HepG2 (cell line): ENCODE results near the gene PMFBP1. TPM values are rescaled to one million over a fixed set of nuclear protein-coding genes. Genes with fewer than 3 reads are reported as not detected.

Source experiments
- ATAC-seq: fragments of 200-7000 bp; cut with Tn5 transposase; 3 replicates; pipeline ENCODE4 v1.9.1; 2020; ENCODE audit warnings: mild to moderate bottlenecking, moderate library complexity
- BruUV-seq: library from RNA; stranded (reverse); fragments of 400-500 nt; replicated peaks from 2 replicates; lab custom pipeline; 2021; lab: Mats Ljungman, UMichigan
- CTCF ChIA-PET: fragments of 300-600 bp; formaldehyde crosslinking; extraction: SDS; loops from one replicate; lab custom pipeline; 2021; ENCODE audit warnings: low total read pairs, inconsistent platforms, low intra/inter-chr PET ratio; lab: Yijun Ruan, JAX
- POLR2A ChIA-PET: fragments of 350-600 bp; sonication (Branson Sonifier 250); formaldehyde crosslinking; loops from one replicate; lab custom pipeline; 2020; ENCODE audit warnings: antibody characterized with exemption, inconsistent platforms; lab: Yijun Ruan, JAX
- DNase-seq: peaks from one replicate; pipeline ENCODE4 v3.0.0-alpha.2; 2015; ENCODE audit warnings: low spot score
- FAIRE-seq: peaks from 3 replicates; lab custom pipeline; 2011; peaks lifted over from hg19 to GRCh38; lab: Jason Lieb, UNC
- H2AFZ ChIP-seq: one replicate; pipeline ENCODE4 v1.6.1; 2011; ENCODE audit warnings: low read length, inconsistent platforms
- H3K27ac ChIP-seq: fragments of 300-600 bp; 3 replicates; pipeline ENCODE4 v1.8.0; 2011; ENCODE audit warnings: mixed run types, mild to moderate bottlenecking, mixed read lengths, low read length, inconsistent platforms; ENCODE audit not compliant: insufficient read depth; ENCODE audit errors: extremely low read length
- H3K27me3 ChIP-seq, 2 experiments: fragments of 200-600 bp in 1 of 2; 2 replicates in 1 of 2; 3 replicates in 1 of 2; pipeline versions ENCODE4 v1.6.0 to v1.8.0; 2011; ENCODE audit warnings: low read length in 2 of 2, mild to moderate bottlenecking in 2 of 2, moderate library complexity in 2 of 2, inconsistent platforms in 1 of 2; ENCODE audit not compliant: insufficient read depth in 2 of 2, control insufficient read depth in 1 of 2
- H3K36me3 ChIP-seq, 2 experiments: fragments of 200-600 bp in 1 of 2; replicated peaks in 1 of 2; 2 replicates in 1 of 2; 3 replicates in 1 of 2; pipeline versions ENCODE4 v1.5.1 to v1.8.0; 2011; ENCODE audit warnings: low read length in 2 of 2, inconsistent platforms in 1 of 2; ENCODE audit not compliant: insufficient read depth in 2 of 2, control insufficient read depth in 1 of 2
- H3K4me1 ChIP-seq: 2 replicates; pipeline ENCODE4 v1.5.1; 2012; ENCODE audit warnings: low read length, inconsistent platforms; ENCODE audit not compliant: insufficient read depth
- H3K4me2 ChIP-seq: 2 replicates; pipeline ENCODE4 v1.6.0; 2011; ENCODE audit warnings: low read depth, low read length, inconsistent platforms
- H3K4me3 ChIP-seq, 3 experiments: fragments of 200-600 bp in 1 of 3; sonication (generic), shearing (Covaris generic) in 1 of 3; replicated peaks in 1 of 3; 2 replicates each; pipeline ENCODE4 v1.5.1; 2011 to 2016; ENCODE audit warnings: low read length in 3 of 3, inconsistent platforms in 2 of 3, low read depth in 2 of 3, mild to moderate bottlenecking in 2 of 3, control low read depth in 1 of 3, mixed read lengths in 1 of 3; ENCODE audit not compliant: insufficient read depth in 1 of 3
- H3K79me2 ChIP-seq: one replicate; pipeline ENCODE4 v1.6.1; 2011; ENCODE audit warnings: low read length, inconsistent platforms; ENCODE audit not compliant: insufficient read depth
- H3K9ac ChIP-seq: 2 replicates; pipeline ENCODE4 v1.6.0; 2011; ENCODE audit warnings: mild to moderate bottlenecking, low read depth, low read length, inconsistent platforms; ENCODE audit not compliant: insufficient read depth
- H3K9me3 ChIP-seq: 2 replicates; pipeline ENCODE4 v1.5.1; 2012; ENCODE audit warnings: mild to moderate bottlenecking, low read length
- H4K20me1 ChIP-seq: 2 replicates; pipeline ENCODE4 v1.6.0; 2011; ENCODE audit warnings: inconsistent platforms, mild to moderate bottlenecking, low read length, moderate library complexity; ENCODE audit not compliant: insufficient read depth
- CBX5 ChIP-seq: sonication (generic); formaldehyde crosslinking; IDR thresholded peaks from 2 replicates; pipeline ENCODE4 v1.4.0; 2020; ENCODE audit warnings: missing genetic modification reagents, borderline replicate concordance
- EED ChIP-seq: sonication (generic); formaldehyde crosslinking; IDR thresholded peaks from 2 replicates; pipeline ENCODE4 v1.5.0; 2020; ENCODE audit warnings: mild to moderate bottlenecking, missing genetic modification reagents
- FOXJ3 ChIP-seq: sonication (generic); formaldehyde crosslinking; IDR thresholded peaks from 2 replicates; pipeline ENCODE4 v1.4.0; 2020; ENCODE audit warnings: missing genetic modification reagents, mild to moderate bottlenecking, borderline replicate concordance
- PHF8 ChIP-seq: sonication (generic); formaldehyde crosslinking; IDR thresholded peaks from 2 replicates; pipeline ENCODE4 v1.5.0; 2020; ENCODE audit warnings: missing genetic modification reagents
- PRMT3 ChIP-seq: sonication (generic); formaldehyde crosslinking; IDR thresholded peaks from 2 replicates; pipeline ENCODE4 v1.8.1; 2022; ENCODE audit warnings: low read depth, mild to moderate bottlenecking, moderate library complexity, missing genetic modification reagents, borderline replicate concordance
- PRPF4 ChIP-seq: fragments of 200-400 bp; formaldehyde crosslinking; IDR thresholded peaks from 2 replicates; pipeline ENCODE4 v1.6.1; 2016; ENCODE audit warnings: low read length, low read depth; ENCODE audit not compliant: poor library complexity, severe bottlenecking
- SETDB1 ChIP-seq: sonication (generic); formaldehyde crosslinking; IDR thresholded peaks from 2 replicates; pipeline ENCODE4 v1.5.1; 2020; ENCODE audit warnings: missing genetic modification reagents, mild to moderate bottlenecking, borderline replicate concordance
- SOX13 ChIP-seq, 3 experiments: fragments of 450-650 bp in 1 of 3; sonication (generic) in 1 of 3; formaldehyde crosslinking in 1 of 3; IDR thresholded peaks in 2 of 3; conservative IDR thresholded peaks in 1 of 3; 2 replicates each; pipeline versions ENCODE4 v1.5.0 to v1.6.1; 2016 to 2020; ENCODE audit warnings: antibody characterized with exemption in 1 of 3, mild to moderate bottlenecking in 1 of 3, missing compliant biosample characterization in 1 of 3, missing genetic modification reagents in 1 of 3, moderate library complexity in 1 of 3
- TEAD3 ChIP-seq: optimal IDR thresholded peaks from 2 replicates; pipeline ENCODE3; 2016; ENCODE audit warnings: borderline replicate concordance
- XBP1 ChIP-seq: sonication (generic); formaldehyde crosslinking; IDR thresholded peaks from 2 replicates; pipeline ENCODE4 v1.5.0; 2020; ENCODE audit warnings: missing genetic modification reagents
- ZC3H4 ChIP-seq: sonication (generic); formaldehyde crosslinking; IDR thresholded peaks from 2 replicates; pipeline ENCODE4 v1.4.0; 2020; ENCODE audit warnings: missing genetic modification reagents, borderline replicate concordance
- ZFP36 ChIP-seq: fragments of 150-350 bp; IDR thresholded peaks from 2 replicates; pipeline ENCODE4 v1.6.1; 2018; ENCODE audit warnings: borderline replicate concordance, low read length, low read depth; ENCODE audit not compliant: partially characterized antibody
- ZFP36L1 ChIP-seq: sonication (generic); formaldehyde crosslinking; IDR thresholded peaks from 2 replicates; pipeline ENCODE4 v1.8.0; 2022; ENCODE audit warnings: mild to moderate bottlenecking, missing genetic modification reagents, moderate library complexity
- ZNF225 ChIP-seq: sonication (generic); formaldehyde crosslinking; IDR thresholded peaks from 2 replicates; pipeline ENCODE4 v1.4.0; 2020; ENCODE audit warnings: mild to moderate bottlenecking, missing genetic modification reagents
- ZNF263 ChIP-seq: sonication (generic); formaldehyde crosslinking; IDR thresholded peaks from 2 replicates; pipeline ENCODE4 v1.4.0; 2020; ENCODE audit warnings: missing genetic modification reagents
- ZNF264 ChIP-seq: sonication (generic); formaldehyde crosslinking; IDR thresholded peaks from 2 replicates; pipeline ENCODE4 v1.4.0; 2020; ENCODE audit warnings: missing genetic modification reagents
- ZNF7 ChIP-seq: IDR thresholded peaks from 2 replicates; pipeline ENCODE4 v1.6.1; 2016; ENCODE audit warnings: missing biosample characterization, missing genetic modification reagents
- WGBS: methylation state at CpG from one replicate; pipeline ENCODE4 v1.1.6; 2017; ENCODE audit warnings: low lambda C conversion rate; 5-methylcytosine and 5-hydroxymethylcytosine counted together
- in situ Hi-C: cut with HindIII; loops from 2 replicates; pipeline ENCODE4 v1.10.0; 2017; ENCODE audit warnings: low pct_unique_long_range_greater_than_20kb; ENCODE audit not compliant: extremely low pct_ligation_motif_present
- intact Hi-C: fragments of 100-400 bp; cut with micrococcal nuclease; formaldehyde crosslinking; loops from one replicate; pipeline ENCODE4 v1.10.0; 2022; ENCODE audit not compliant: unreplicated experiment
- polyA plus RNA-seq, 8 experiments: library from polyadenylated mRNA; depleted of rRNA in 3 of 8; stranded (reverse) in 7 of 8; unstranded in 1 of 8; fragments of >200 nt; fragmentation: Illumina TruSeq in 4 of 8; extraction: Trizol in 4 of 8; gene quantifications; 2 replicates each; pipeline versions ENCODE4 v1.2.1 to v1.2.3, GENCODE V29; 2011 to 2016; ENCODE audit warnings: low read depth in 4 of 8, missing spikeins in 1 of 8, mixed read lengths in 1 of 8; ENCODE audit not compliant: insufficient read depth in 1 of 8
- total RNA-seq, 5 experiments: library from RNA; depleted of rRNA; stranded (reverse); fragments of >200 nt; fragmentation: Illumina TruSeq; extraction: Trizol; gene quantifications; 2 replicates each; pipeline ENCODE4 v1.2.3, GENCODE V29; 2016; ENCODE audit warnings: low read depth in 1 of 5
- TF ChIP-seq, protein P1 (sequence below): sonication (generic); formaldehyde crosslinking; IDR thresholded peaks from 2 replicates; pipeline ENCODE4 v1.5.0; 2020; ENCODE audit warnings: missing genetic modification reagents, mild to moderate bottlenecking, borderline replicate concordance
- TF ChIP-seq, protein P2 (sequence below): sonication (generic); formaldehyde crosslinking; IDR thresholded peaks from 2 replicates; pipeline ENCODE4 v1.5.0; 2020; ENCODE audit warnings: mild to moderate bottlenecking, missing genetic modification reagents, borderline replicate concordance
- TF ChIP-seq, protein P3 (sequence below): sonication (generic); formaldehyde crosslinking; IDR thresholded peaks from 2 replicates; pipeline ENCODE4 v1.8.0; 2022; ENCODE audit warnings: mild to moderate bottlenecking, missing genetic modification reagents, moderate library complexity

The PMFBP1 gene
- total and polyA plus RNA-seq, 2 of the 13 experiments (the other 11 are each of a cell fraction or from before 2014, with no cell fraction given): 1.9 to 3.8 TPM

DNA sequence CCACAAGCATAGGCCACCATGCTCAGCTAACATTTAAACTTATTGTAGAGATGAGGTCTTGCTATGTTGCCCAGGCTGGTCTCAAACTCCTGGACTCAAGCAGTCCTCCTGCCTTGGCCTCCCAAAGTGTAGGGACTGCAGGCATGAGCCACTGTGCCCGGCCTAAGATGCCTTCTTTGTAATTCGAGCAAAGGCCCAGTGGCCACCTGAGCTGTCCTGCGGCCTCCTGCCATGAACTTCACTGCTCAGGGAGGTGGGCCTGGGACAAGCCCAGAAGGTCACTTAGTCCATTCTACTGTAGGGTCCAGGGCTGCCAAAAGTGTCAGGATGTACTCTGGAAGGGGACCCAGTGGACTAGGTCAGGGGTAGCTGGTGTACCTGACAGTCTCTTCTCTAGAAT lies 47.8 kb downstream of the PMFBP1 start:
- Histone ChIP-seq H2AFZ (no peak overlapping the region), H3K9me3 (no peaks in the 10 kb centered on the region), H3K27ac (no peak overlapping the region), H3K9ac (peak overlapping the region; percentile 4; the same call in 1 of the 2 replicates), H3K79me2 (no peaks in the 10 kb centered on the region), H3K4me3 (no peak overlapping the region), H3K27me3 (no peaks in the 10 kb centered on the region), H4K20me1 (no peaks in the 10 kb centered on the region), H3K4me1 (peaks cover 26% of the 10 kb centered on the region), H3K4me2 (no peak overlapping the region), H3K36me3 (no peaks in the 10 kb centered on the region; a peak in 2 of 5 replicates)
- BruUV-seq: no TSS peak
- POLR2A ChIA-PET: no interaction called here
- in situ Hi-C loops: no loop called here
- WGBS: 100% methylated on average over 3 of the region's 3 CpGs
- CTCF ChIA-PET: interaction anchor here (2.3 kb wide), 1 partner anchor 26 kb away, joined by 27 read pairs; no protein-coding TSS in a partner anchor
- FAIRE-seq (no peak), DNase-seq (no peak), ATAC-seq (no peak; the same call in 2 of the 3 replicates)
- intact Hi-C loops: no loop called here
- no peak for TF ChIP-seq ZC3H4 (CRISPR knock-in tag)
- TF ChIP-seq XBP1: no peak
- TF ChIP-seq, protein P1, sequence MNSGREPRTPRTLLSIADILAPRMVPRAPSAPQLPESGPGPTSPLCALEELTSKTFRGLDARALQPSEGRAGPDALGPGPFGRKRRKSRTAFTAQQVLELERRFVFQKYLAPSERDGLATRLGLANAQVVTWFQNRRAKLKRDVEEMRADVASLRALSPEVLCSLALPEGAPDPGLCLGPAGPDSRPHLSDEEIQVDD (CRISPR knock-in tag): no peak
- peak; percentile 16; the same call in 1 of the 2 replicates for TF ChIP-seq EED (CRISPR knock-in tag)
- TF ChIP-seq ZFP36L1 (CRISPR knock-in tag): no peak
- TF ChIP-seq SOX13 (IDR thresholded peaks at IDR 0.05): no peak
- no peak for TF ChIP-seq SOX13 (CRISPR knock-in tag; conservative IDR thresholded peaks at IDR 0.05 in 1 of 2, IDR thresholded peaks at IDR 0.05 in 1 of 2)
- no peak for TF ChIP-seq CBX5
- no peak for TF ChIP-seq ZNF7 (CRISPR knock-in tag)
- no peak for TF ChIP-seq PRPF4
- no peak for TF ChIP-seq TEAD3 (CRISPR knock-in tag)
- TF ChIP-seq ZNF263 (CRISPR knock-in tag): no peak
- TF ChIP-seq PHF8 (CRISPR knock-in tag): 0 out of 2 replicates have a peak, but pooled peaks have one; percentile 5
- TF ChIP-seq FOXJ3 (CRISPR knock-in tag): no peak
- no peak for TF ChIP-seq ZFP36
- TF ChIP-seq, protein P2, sequence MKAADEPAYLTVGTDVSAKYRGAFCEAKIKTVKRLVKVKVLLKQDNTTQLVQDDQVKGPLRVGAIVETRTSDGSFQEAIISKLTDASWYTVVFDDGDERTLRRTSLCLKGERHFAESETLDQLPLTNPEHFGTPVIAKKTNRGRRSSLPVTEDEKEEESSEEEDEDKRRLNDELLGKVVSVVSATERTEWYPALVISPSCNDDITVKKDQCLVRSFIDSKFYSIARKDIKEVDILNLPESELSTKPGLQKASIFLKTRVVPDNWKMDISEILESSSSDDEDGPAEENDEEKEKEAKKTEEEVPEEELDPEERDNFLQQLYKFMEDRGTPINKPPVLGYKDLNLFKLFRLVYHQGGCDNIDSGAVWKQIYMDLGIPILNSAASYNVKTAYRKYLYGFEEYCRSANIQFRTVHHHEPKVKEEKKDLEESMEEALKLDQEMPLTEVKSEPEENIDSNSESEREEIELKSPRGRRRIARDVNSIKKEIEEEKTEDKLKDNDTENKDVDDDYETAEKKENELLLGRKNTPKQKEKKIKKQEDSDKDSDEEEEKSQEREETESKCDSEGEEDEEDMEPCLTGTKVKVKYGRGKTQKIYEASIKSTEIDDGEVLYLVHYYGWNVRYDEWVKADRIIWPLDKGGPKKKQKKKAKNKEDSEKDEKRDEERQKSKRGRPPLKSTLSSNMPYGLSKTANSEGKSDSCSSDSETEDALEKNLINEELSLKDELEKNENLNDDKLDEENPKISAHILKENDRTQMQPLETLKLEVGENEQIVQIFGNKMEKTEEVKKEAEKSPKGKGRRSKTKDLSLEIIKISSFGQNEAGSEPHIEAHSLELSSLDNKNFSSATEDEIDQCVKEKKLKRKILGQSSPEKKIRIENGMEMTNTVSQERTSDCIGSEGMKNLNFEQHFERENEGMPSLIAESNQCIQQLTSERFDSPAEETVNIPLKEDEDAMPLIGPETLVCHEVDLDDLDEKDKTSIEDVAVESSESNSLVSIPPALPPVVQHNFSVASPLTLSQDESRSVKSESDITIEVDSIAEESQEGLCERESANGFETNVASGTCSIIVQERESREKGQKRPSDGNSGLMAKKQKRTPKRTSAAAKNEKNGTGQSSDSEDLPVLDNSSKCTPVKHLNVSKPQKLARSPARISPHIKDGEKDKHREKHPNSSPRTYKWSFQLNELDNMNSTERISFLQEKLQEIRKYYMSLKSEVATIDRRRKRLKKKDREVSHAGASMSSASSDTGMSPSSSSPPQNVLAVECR (CRISPR knock-in tag): no peak
- TF ChIP-seq, protein P3, sequence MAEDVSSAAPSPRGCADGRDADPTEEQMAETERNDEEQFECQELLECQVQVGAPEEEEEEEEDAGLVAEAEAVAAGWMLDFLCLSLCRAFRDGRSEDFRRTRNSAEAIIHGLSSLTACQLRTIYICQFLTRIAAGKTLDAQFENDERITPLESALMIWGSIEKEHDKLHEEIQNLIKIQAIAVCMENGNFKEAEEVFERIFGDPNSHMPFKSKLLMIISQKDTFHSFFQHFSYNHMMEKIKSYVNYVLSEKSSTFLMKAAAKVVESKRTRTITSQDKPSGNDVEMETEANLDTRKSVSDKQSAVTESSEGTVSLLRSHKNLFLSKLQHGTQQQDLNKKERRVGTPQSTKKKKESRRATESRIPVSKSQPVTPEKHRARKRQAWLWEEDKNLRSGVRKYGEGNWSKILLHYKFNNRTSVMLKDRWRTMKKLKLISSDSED (CRISPR knock-in tag): no peak
- TF ChIP-seq PRMT3 (CRISPR knock-in tag): no peak
- TF ChIP-seq SETDB1 (CRISPR knock-in tag): no peak
- peak; percentile 7; the same call in 1 of the 2 replicates for TF ChIP-seq ZNF225
- TF ChIP-seq ZNF264 (CRISPR knock-in tag): no peak
